KOPT-K1 (cell line): ENCODE data around the gene TMEM186.
"Not testable (repeated sequence)": the region's sequence is repeated elsewhere in the genome, so short reads cannot be mapped to it uniquely, and the experiment has no call there.

Experiments used
- H3K27ac ChIP-seq: fragments of 200-600 bp; sonication (generic); 2 replicates; pipeline ENCODE4 v1.5.1; 2016; ENCODE audit warnings: antibody characterized with exemption, mild to moderate bottlenecking, low read depth, low read length; ENCODE audit not compliant: poor library complexity, severe bottlenecking
- H3K36me3 ChIP-seq: fragments of 200-600 bp; sonication (generic); 2 replicates; pipeline ENCODE4 v1.5.1; 2017; ENCODE audit warnings: antibody characterized with exemption, mild to moderate bottlenecking, low read length, moderate library complexity; ENCODE audit not compliant: insufficient read depth
- H3K9me3 ChIP-seq: fragments of 200-600 bp; sonication (generic); 2 replicates; pipeline ENCODE4 v1.5.1; 2017; ENCODE audit warnings: antibody characterized with exemption, low read length, mild to moderate bottlenecking; ENCODE audit not compliant: insufficient read depth, poor library complexity, severe bottlenecking

The TMEM186 gene

GRCh38 chr16:8819411-8820034, 22.1 kb upstream of the TMEM186 start:
- Histone ChIP-seq H3K27ac (peak overlapping the region; percentile 63), H3K36me3 (peaks cover 93% of the 10 kb centered on the region), H3K9me3 (no peaks in the 10 kb centered on the region)

GRCh38 chr16:8818504-8819270, 21.2 kb upstream of the TMEM186 start:
- Histone ChIP-seq H3K27ac (peak overlapping the region; percentile 63), H3K36me3 (peaks cover 93% of the 10 kb centered on the region), H3K9me3 (no peaks in the 10 kb centered on the region)

- H3K27ac ChIP-seq, result peak overlapping the region; percentile 63
- peaks cover 93% of the 10 kb centered on the region for H3K36me3 ChIP-seq
- no peaks in the 10 kb centered on the region for H3K9me3 ChIP-seq
Measured at GRCh38 chr16:8816967-8817655, 19.7 kb upstream of the TMEM186 start.

GRCh38 chr16:8814095-8814806, 16.8 kb upstream of the TMEM186 start:
- peak overlapping the region; percentile 34 for H3K27ac ChIP-seq
- no peaks in the 10 kb centered on the region for H3K9me3 ChIP-seq
- peaks cover 93% of the 10 kb centered on the region for H3K36me3 ChIP-seq

GRCh38 chr16:8812162-8812843, 14.9 kb upstream of the TMEM186 start:
- H3K36me3 ChIP-seq, result peaks cover 93% of the 10 kb centered on the region

GRCh38 chr16:8808613-8809353, 11.3 kb upstream of the TMEM186 start:
- Histone ChIP-seq H3K9me3 (no peaks in the 10 kb centered on the region), H3K36me3 (peaks cover 100% of the 10 kb centered on the region)

More at GRCh38 chr16:8812162-8812843, 14.9 kb upstream of the TMEM186 start:
- no peaks in the 10 kb centered on the region for H3K9me3 ChIP-seq
- H3K27ac ChIP-seq, result peak overlapping the region; percentile 16

GRCh38 chr16:8808009-8808408, 10.6 kb upstream of the TMEM186 start:
- Histone ChIP-seq H3K36me3 (peaks cover 100% of the 10 kb centered on the region), H3K9me3 (no peaks in the 10 kb centered on the region), H3K27ac (no peak overlapping the region)

More at GRCh38 chr16:8808613-8809353, 11.3 kb upstream of the TMEM186 start:
- no peak overlapping the region for H3K27ac ChIP-seq

GRCh38 chr16:8807189-8807588, 9.8 kb upstream of the TMEM186 start:
- Histone ChIP-seq H3K9me3 (no peaks in the 10 kb centered on the region), H3K36me3 (peaks cover 100% of the 10 kb centered on the region), H3K27ac (no peak overlapping the region)

GRCh38 chr16:8806272-8806983, 9.0 kb upstream of the TMEM186 start:
- H3K36me3 ChIP-seq, result peaks cover 100% of the 10 kb centered on the region
- no peak overlapping the region for H3K27ac ChIP-seq
- no peaks in the 10 kb centered on the region for H3K9me3 ChIP-seq

- H3K36me3 ChIP-seq, result peaks cover 100% of the 10 kb centered on the region
- H3K9me3 ChIP-seq, result no peaks in the 10 kb centered on the region
- no peak overlapping the region for H3K27ac ChIP-seq
Measured at GRCh38 chr16:8804313-8804712, 6.9 kb upstream of the TMEM186 start.

- not testable (repeated sequence) for H3K27ac ChIP-seq, H3K9me3 ChIP-seq
- peaks cover 97% of the 10 kb centered on the region for H3K36me3 ChIP-seq
Measured at GRCh38 chr16:8803733-8804132, 6.3 kb upstream of the TMEM186 start.

- H3K36me3 ChIP-seq, result peaks cover 77% of the 10 kb centered on the region
- H3K9me3 ChIP-seq, result no peaks in the 10 kb centered on the region
- no peak overlapping the region for H3K27ac ChIP-seq
Measured at GRCh38 chr16:8801701-8802100, 4.3 kb upstream of the TMEM186 start.

- Histone ChIP-seq H3K36me3 (peaks cover 46% of the 10 kb centered on the region), H3K9me3 (no peaks in the 10 kb centered on the region), H3K27ac (peak overlapping the region; percentile 98)
Measured at GRCh38 chr16:8798535-8799157, 1.2 kb upstream of the TMEM186 start.
